Measurements from ENCODE around the gene CFAP251. TPM values are rescaled to one million over a fixed set of nuclear protein-coding genes. Genes with fewer than 3 reads are reported as not detected.

The CFAP251 gene
- 2.0 and 6.2 TPM in 2 replicates for total RNA-seq

GRCh38 chr12:121917950-121918678, at the start of gene CFAP251:
TSS of gene CFAP251 (plus strand) at chr12:121918592. CDS start at chr12:121921306, 2,714 bp downstream.

GRCh38 chr12:121888478-121889273, 29.7 kb upstream of the CFAP251 start, which contains the start of gene PSMD9:
TSS of gene PSMD9 (plus strand) at chr12:121888790. CDS start at chr12:121888857, 67 bp downstream.

GRCh38 chr12:122021822-122022392, 103.5 kb downstream of the CFAP251 start, which contains the start of gene BCL7A:
TSS of gene BCL7A (plus strand) at chr12:122021884. CDS start at chr12:122022092, 208 bp downstream.

Other genes starting within 250 kb of the CFAP251 start
- under 0.01 TPM in 2 replicates for gene MORN3, start 248.9 kb upstream of the CFAP251 start, total RNA-seq
- 8.6 and 13.6 TPM in 2 replicates for gene TMEM120B, start 205.8 kb upstream of the CFAP251 start, total RNA-seq
- 14.9 and 15.0 TPM in 2 replicates for gene RHOF, start 124.9 kb upstream of the CFAP251 start, total RNA-seq
- gene SETD1B, start 114.6 kb upstream of the CFAP251 start, total RNA-seq, result 2.0 and 3.2 TPM in 2 replicates
- gene HPD, start 59.7 kb upstream of the CFAP251 start, total RNA-seq, result 1.2 and 2.8 TPM in 2 replicates
- gene PSMD9, start 29.8 kb upstream of the CFAP251 start, total RNA-seq, result 120 and 142 TPM in 2 replicates
- gene BCL7A, start 103.3 kb downstream of the CFAP251 start, total RNA-seq, result 0.29 and 1.9 TPM in 2 replicates
- 13.3 and 17.7 TPM in 2 replicates for gene MLXIP, start 160.2 kb downstream of the CFAP251 start, total RNA-seq